Measurements from ENCODE around the gene KRT7.

DNA sequence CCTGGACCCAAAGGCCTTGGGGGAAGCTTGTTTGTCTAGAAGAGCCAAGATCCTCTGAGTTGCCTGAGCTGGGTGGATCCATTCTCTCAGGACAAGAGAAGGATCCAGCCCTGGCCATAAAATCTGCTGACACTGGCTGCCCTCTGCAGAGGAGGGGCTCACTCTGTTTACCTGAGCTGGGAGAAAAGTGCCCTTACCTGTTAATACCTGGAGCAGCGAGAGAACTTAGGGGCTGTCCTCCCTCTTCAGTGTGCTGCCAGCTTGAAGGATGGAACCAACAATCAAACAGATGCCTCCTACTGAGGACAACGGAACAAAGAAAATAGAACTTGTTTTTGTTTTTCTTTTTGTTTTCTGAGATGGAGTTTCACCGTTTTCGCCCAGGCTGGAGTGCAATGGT is 7.3 kb upstream of the KRT7 start:
- TF ChIP-seq TAF1 (IDR thresholded peaks at IDR 0.05; ENCODE audit: borderline replicate concordance, insufficient read depth, low read length), result no peak
- TF ChIP-seq POLR2AphosphoS5 (IDR thresholded peaks at IDR 0.05; ENCODE audit: low read depth, low read length), result no peak
- no peak for TF ChIP-seq REST (IDR thresholded peaks at IDR 0.05; ENCODE audit: insufficient read depth in 1 of 2, low read depth in 2 of 2, low read length in 2 of 2)
